ENCODE measurements around the gene GRM5. TPM values are rescaled to one million over a fixed set of nuclear protein-coding genes. Genes with fewer than 3 reads are reported as not detected.

The GRM5 gene
- polyA plus RNA-seq, 4 donors = 0.09 to 0.42 (median 0.18) TPM

- DNase-seq (ENCODE audit: low read depth in 4 of 4, low spot score in 3 of 4) = no peak
Measured at GRCh38 chr11:88770475-88771079, 295.2 kb downstream of the GRM5 start.

GRCh38 chr11:88744140-88744539 lies 321.6 kb downstream of the GRM5 start:
- no peak for DNase-seq (ENCODE audit: low read depth in 4 of 4, low spot score in 3 of 4)

GRCh38 chr11:88739524-88739923 lies 326.3 kb downstream of the GRM5 start:
- no peak for DNase-seq (ENCODE audit: low read depth in 4 of 4, low spot score in 3 of 4)

- DNase-seq (ENCODE audit: low read depth in 4 of 4, low spot score in 3 of 4) = no peak
Measured at GRCh38 chr11:88709567-88709966, 356.2 kb downstream of the GRM5 start.

- DNase-seq (ENCODE audit: low read depth in 4 of 4, low spot score in 3 of 4) = no peak
Measured at GRCh38 chr11:88704485-88704884, 361.3 kb downstream of the GRM5 start.

- no peak for DNase-seq (ENCODE audit: low read depth in 4 of 4, low spot score in 3 of 4)
Measured at GRCh38 chr11:88701816-88702215, 364.0 kb downstream of the GRM5 start.

GRCh38 chr11:88697139-88697538 lies 368.6 kb downstream of the GRM5 start:
- DNase-seq (ENCODE audit: low read depth in 4 of 4, low spot score in 3 of 4) = no peak

GRCh38 chr11:88695689-88696414 lies 369.9 kb downstream of the GRM5 start:
- DNase-seq (ENCODE audit: low read depth in 4 of 4, low spot score in 3 of 4) = no peak

- no peak for DNase-seq (ENCODE audit: low read depth in 4 of 4, low spot score in 3 of 4)
Measured at GRCh38 chr11:88692306-88693086, 373.3 kb downstream of the GRM5 start.

GRCh38 chr11:88689548-88690240 lies 376.1 kb downstream of the GRM5 start:
- no peak for DNase-seq (ENCODE audit: low read depth in 4 of 4, low spot score in 3 of 4)

GRCh38 chr11:88683024-88683423 lies 382.8 kb downstream of the GRM5 start:
- no peak for DNase-seq (ENCODE audit: low read depth in 4 of 4, low spot score in 3 of 4)

- DNase-seq (ENCODE audit: low read depth in 4 of 4, low spot score in 3 of 4) = no peak
Measured at GRCh38 chr11:88680806-88681205, 385.0 kb downstream of the GRM5 start.

- no peak for DNase-seq (ENCODE audit: low read depth in 4 of 4, low spot score in 3 of 4)
Measured at GRCh38 chr11:88666364-88666763, 399.4 kb downstream of the GRM5 start.

GRCh38 chr11:88657076-88657738 lies 408.6 kb downstream of the GRM5 start:
- DNase-seq (ENCODE audit: low read depth in 4 of 4, low spot score in 3 of 4) = no peak

GRCh38 chr11:88656283-88656682 lies 409.5 kb downstream of the GRM5 start:
- no peak for DNase-seq (ENCODE audit: low read depth in 4 of 4, low spot score in 3 of 4)

GRCh38 chr11:88655656-88656055 lies 410.1 kb downstream of the GRM5 start:
- no peak for DNase-seq (ENCODE audit: low read depth in 4 of 4, low spot score in 3 of 4)

- DNase-seq (ENCODE audit: low read depth in 4 of 4, low spot score in 3 of 4) = no peak
Measured at GRCh38 chr11:88655196-88655595, 410.6 kb downstream of the GRM5 start.

- no peak for DNase-seq (ENCODE audit: low read depth in 4 of 4, low spot score in 3 of 4)
Measured at GRCh38 chr11:88651556-88651955, 414.2 kb downstream of the GRM5 start.

GRCh38 chr11:88644724-88645123 lies 421.1 kb downstream of the GRM5 start:
- DNase-seq (ENCODE audit: low read depth in 4 of 4, low spot score in 3 of 4) = no peak

- DNase-seq (ENCODE audit: low read depth in 4 of 4, low spot score in 3 of 4) = no peak
Measured at GRCh38 chr11:88632163-88632562, 433.6 kb downstream of the GRM5 start.

GRCh38 chr11:88631497-88631896 lies 434.3 kb downstream of the GRM5 start:
- DNase-seq (ENCODE audit: low read depth in 4 of 4, low spot score in 3 of 4) = no peak

Data from right renal pelvis (tissue), 4 donors.